Liver (tissue), 9 donors: Measurements from ENCODE around the gene ZNF354C. TPM values are rescaled to one million over a fixed set of nuclear protein-coding genes. Genes with fewer than 3 reads are reported as not detected.

Source experiments
- DNase-seq: peaks from one replicate; pipeline ENCODE4 v3.0.0-alpha.2; 2017; ENCODE audit warnings: low spot score
- H3K27ac ChIP-seq, 2 donors: one replicate each; pipeline ENCODE4 v1.7.0; 2013; ENCODE audit warnings: inconsistent platforms in 2 of 2, low read length in 2 of 2, control low read depth in 1 of 2, low read depth in 1 of 2, mild to moderate bottlenecking in 1 of 2
- H3K27me3 ChIP-seq, 4 donors: one replicate each; pipeline versions ENCODE4 v1.6.1 to v1.7.0; 2013; ENCODE audit warnings: low read length in 3 of 4, inconsistent platforms in 1 of 4, mild to moderate bottlenecking in 1 of 4, moderate library complexity in 1 of 4; ENCODE audit not compliant: control insufficient read depth in 4 of 4, insufficient read depth in 4 of 4
- H3K36me3 ChIP-seq, 4 donors: one replicate each; pipeline versions ENCODE4 v1.6.1 to v1.7.0; 2013; ENCODE audit warnings: low read length in 3 of 4, mild to moderate bottlenecking in 3 of 4, low read depth in 1 of 4, moderate library complexity in 1 of 4; ENCODE audit not compliant: control insufficient read depth in 4 of 4, insufficient read depth in 3 of 4
- H3K4me1 ChIP-seq, 4 donors: one replicate each; pipeline versions ENCODE4 v1.6.1 to v1.7.0; 2013; ENCODE audit warnings: low read length in 3 of 4, mild to moderate bottlenecking in 3 of 4, moderate library complexity in 1 of 4; ENCODE audit not compliant: control insufficient read depth in 4 of 4, insufficient read depth in 4 of 4
- H3K4me3 ChIP-seq, 3 donors: one replicate each; pipeline versions ENCODE4 v1.6.1 to v1.7.0; 2013; ENCODE audit warnings: low read length in 3 of 3, control low read depth in 1 of 3, low read depth in 1 of 3, mild to moderate bottlenecking in 1 of 3
- H3K9ac ChIP-seq, 2 donors: one replicate each; pipeline ENCODE4 v1.7.0; 2013; ENCODE audit warnings: low read length in 2 of 2, mild to moderate bottlenecking in 2 of 2, moderate library complexity in 2 of 2, control low read depth in 1 of 2, low read depth in 1 of 2
- H3K9me3 ChIP-seq, 4 donors: one replicate each; pipeline versions ENCODE4 v1.6.1 to v1.7.0; 2013; ENCODE audit warnings: low read length in 3 of 4; ENCODE audit not compliant: control insufficient read depth in 4 of 4
- EGR1 ChIP-seq, 2 donors: IDR thresholded peaks; 2 replicates each; pipeline ENCODE4 v1.6.1; 2016 to 2018; ENCODE audit warnings: antibody characterized with exemption in 2 of 2, low read depth in 2 of 2
- FOXA1 ChIP-seq: IDR thresholded peaks from 2 replicates; pipeline ENCODE4 v1.6.1; 2016; ENCODE audit warnings: antibody characterized with exemption
- FOXA2 ChIP-seq: IDR thresholded peaks from 2 replicates; pipeline ENCODE4 v1.6.1; 2016; ENCODE audit warnings: antibody characterized with exemption
- GABPA ChIP-seq, 2 donors: IDR thresholded peaks in 1 of 2; conservative IDR thresholded peaks in 1 of 2; 2 replicates each; pipeline ENCODE4 v1.6.1; 2016; ENCODE audit warnings: antibody characterized with exemption in 2 of 2, mild to moderate bottlenecking in 1 of 2, moderate library complexity in 1 of 2
- HNF4A ChIP-seq, 2 donors: conservative IDR thresholded peaks; 2 replicates each; pipeline ENCODE4 v1.6.1; 2016; ENCODE audit warnings: antibody characterized with exemption in 2 of 2, mild to moderate bottlenecking in 2 of 2
- HNF4G ChIP-seq: IDR thresholded peaks from 2 replicates; pipeline ENCODE4 v1.6.1; 2016; ENCODE audit warnings: antibody characterized with exemption
- NR2F2 ChIP-seq: IDR thresholded peaks from 2 replicates; pipeline ENCODE4 v1.6.1; 2016; ENCODE audit warnings: antibody characterized with exemption
- RAD21 ChIP-seq, 2 donors: IDR thresholded peaks; 2 replicates each; pipeline ENCODE4 v1.6.1; 2016; ENCODE audit warnings: antibody characterized with exemption in 2 of 2, mild to moderate bottlenecking in 2 of 2
- RXRA ChIP-seq, 2 donors: IDR thresholded peaks; 2 replicates each; pipeline ENCODE4 v1.6.1; 2017 to 2018; ENCODE audit warnings: antibody characterized with exemption in 2 of 2, mild to moderate bottlenecking in 1 of 2
- SP1 ChIP-seq: IDR thresholded peaks from 2 replicates; pipeline ENCODE4 v1.6.1; 2018; ENCODE audit warnings: antibody characterized with exemption, mild to moderate bottlenecking
- TAF1 ChIP-seq: conservative IDR thresholded peaks from 2 replicates; pipeline ENCODE4 v1.6.1; 2016; ENCODE audit warnings: antibody characterized with exemption, mild to moderate bottlenecking
- YY1 ChIP-seq: IDR thresholded peaks from 2 replicates; pipeline ENCODE4 v1.6.1; 2016; ENCODE audit warnings: antibody characterized with exemption, mild to moderate bottlenecking
- WGBS: extraction: QIAGEN DNeasy Blood & Tissue Kit; methylation state at CpG from one replicate; pipeline ENCODE4 v1.1.7; 2013; 5-methylcytosine and 5-hydroxymethylcytosine counted together
- polyA plus RNA-seq, 2 donors: library from polyadenylated mRNA; stranded (reverse) in 1 of 2; unstranded in 1 of 2; fragments of 200-250 nt in 1 of 2; fragments of >200 nt in 1 of 2; fragmentation: Nextera tagmentation in 1 of 2; extraction: Ambion mirVana in 1 of 2; gene quantifications; one replicate each; pipeline versions ENCODE4 v1.2.1 to v1.2.3, GENCODE V29; 2013 to 2015
- total RNA-seq, 2 donors: library from RNA; depleted of rRNA; stranded (reverse); fragments of >200 nt; gene quantifications; one replicate each; pipeline ENCODE4 v1.2.3, GENCODE V29; 2014
- TF ChIP-seq, protein P1 (sequence below): IDR thresholded peaks from 2 replicates; pipeline ENCODE4 v1.6.1; 2016; ENCODE audit warnings: antibody characterized with exemption, mild to moderate bottlenecking
- TF ChIP-seq, protein P2 (sequence below): fragments of 150-350 bp; IDR thresholded peaks from 2 replicates; pipeline ENCODE4 v1.5.1; 2017; ENCODE audit warnings: improper control_type of control experiment, low read depth, low read length; ENCODE audit not compliant: missing input control
- TF ChIP-seq, protein P3 (sequence below): IDR thresholded peaks from 2 replicates; pipeline ENCODE4 v1.6.1; 2016; ENCODE audit warnings: antibody characterized with exemption
- donor health status: healthy.
- donor health status: healthy.
- donor health status: healthy.
- donor health status: healthy.
- donor health status: healthy.

The ZNF354C gene
- total and polyA plus RNA-seq, 4 donors, result 0.49 to 2.8 (median 1.6) TPM

DNA sequence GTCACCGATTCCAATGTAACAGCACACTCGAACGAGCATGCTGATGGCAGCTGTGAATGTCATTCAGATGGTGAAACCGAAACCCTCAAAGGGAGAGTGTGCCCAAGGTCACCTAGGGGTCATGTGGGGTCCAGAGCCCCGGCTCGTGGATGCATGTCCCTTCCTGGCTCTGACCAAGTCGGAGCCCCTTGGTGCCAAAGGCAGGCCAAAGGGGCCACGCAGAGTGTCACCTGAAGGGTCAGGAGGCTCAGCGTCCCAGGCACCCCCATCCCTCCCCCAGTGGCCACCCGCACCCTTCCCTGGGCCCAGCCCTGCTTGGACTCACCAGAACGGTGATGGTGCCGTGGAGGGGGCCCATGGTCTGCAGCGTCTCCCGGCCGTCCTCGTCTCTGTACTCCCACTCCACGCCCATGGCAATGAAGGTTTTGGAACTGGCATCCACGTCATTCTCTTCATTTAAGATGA, 69.5 kb downstream of the ZNF354C start:
- no peak overlapping the region for H3K27ac ChIP-seq
- peaks cover 0 to 3% (median 0%) of the 10 kb centered on the region in 4 donors for H3K36me3 ChIP-seq
- H3K4me3 ChIP-seq, result no peak overlapping the region
- TF ChIP-seq RXRA (IDR thresholded peaks at IDR 0.05), result no peak
- TF ChIP-seq GABPA (IDR thresholded peaks at IDR 0.05 in 1 of 2, conservative IDR thresholded peaks at IDR 0.05 in 1 of 2), result no peak
- TF ChIP-seq TAF1, result no peak
- TF ChIP-seq HNF4G, result no peak
- TF ChIP-seq, protein P1, sequence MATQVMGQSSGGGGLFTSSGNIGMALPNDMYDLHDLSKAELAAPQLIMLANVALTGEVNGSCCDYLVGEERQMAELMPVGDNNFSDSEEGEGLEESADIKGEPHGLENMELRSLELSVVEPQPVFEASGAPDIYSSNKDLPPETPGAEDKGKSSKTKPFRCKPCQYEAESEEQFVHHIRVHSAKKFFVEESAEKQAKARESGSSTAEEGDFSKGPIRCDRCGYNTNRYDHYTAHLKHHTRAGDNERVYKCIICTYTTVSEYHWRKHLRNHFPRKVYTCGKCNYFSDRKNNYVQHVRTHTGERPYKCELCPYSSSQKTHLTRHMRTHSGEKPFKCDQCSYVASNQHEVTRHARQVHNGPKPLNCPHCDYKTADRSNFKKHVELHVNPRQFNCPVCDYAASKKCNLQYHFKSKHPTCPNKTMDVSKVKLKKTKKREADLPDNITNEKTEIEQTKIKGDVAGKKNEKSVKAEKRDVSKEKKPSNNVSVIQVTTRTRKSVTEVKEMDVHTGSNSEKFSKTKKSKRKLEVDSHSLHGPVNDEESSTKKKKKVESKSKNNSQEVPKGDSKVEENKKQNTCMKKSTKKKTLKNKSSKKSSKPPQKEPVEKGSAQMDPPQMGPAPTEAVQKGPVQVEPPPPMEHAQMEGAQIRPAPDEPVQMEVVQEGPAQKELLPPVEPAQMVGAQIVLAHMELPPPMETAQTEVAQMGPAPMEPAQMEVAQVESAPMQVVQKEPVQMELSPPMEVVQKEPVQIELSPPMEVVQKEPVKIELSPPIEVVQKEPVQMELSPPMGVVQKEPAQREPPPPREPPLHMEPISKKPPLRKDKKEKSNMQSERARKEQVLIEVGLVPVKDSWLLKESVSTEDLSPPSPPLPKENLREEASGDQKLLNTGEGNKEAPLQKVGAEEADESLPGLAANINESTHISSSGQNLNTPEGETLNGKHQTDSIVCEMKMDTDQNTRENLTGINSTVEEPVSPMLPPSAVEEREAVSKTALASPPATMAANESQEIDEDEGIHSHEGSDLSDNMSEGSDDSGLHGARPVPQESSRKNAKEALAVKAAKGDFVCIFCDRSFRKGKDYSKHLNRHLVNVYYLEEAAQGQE, result no peak
- no peak for TF ChIP-seq FOXA2
- no peak for TF ChIP-seq EGR1 (IDR thresholded peaks at IDR 0.05; ENCODE audit: low read depth in 2 of 2)
- TF ChIP-seq YY1, result no peak
- TF ChIP-seq NR2F2, result no peak
- no peak for TF ChIP-seq FOXA1
- no peak for TF ChIP-seq RAD21 (IDR thresholded peaks at IDR 0.05)
- TF ChIP-seq, protein P2, sequence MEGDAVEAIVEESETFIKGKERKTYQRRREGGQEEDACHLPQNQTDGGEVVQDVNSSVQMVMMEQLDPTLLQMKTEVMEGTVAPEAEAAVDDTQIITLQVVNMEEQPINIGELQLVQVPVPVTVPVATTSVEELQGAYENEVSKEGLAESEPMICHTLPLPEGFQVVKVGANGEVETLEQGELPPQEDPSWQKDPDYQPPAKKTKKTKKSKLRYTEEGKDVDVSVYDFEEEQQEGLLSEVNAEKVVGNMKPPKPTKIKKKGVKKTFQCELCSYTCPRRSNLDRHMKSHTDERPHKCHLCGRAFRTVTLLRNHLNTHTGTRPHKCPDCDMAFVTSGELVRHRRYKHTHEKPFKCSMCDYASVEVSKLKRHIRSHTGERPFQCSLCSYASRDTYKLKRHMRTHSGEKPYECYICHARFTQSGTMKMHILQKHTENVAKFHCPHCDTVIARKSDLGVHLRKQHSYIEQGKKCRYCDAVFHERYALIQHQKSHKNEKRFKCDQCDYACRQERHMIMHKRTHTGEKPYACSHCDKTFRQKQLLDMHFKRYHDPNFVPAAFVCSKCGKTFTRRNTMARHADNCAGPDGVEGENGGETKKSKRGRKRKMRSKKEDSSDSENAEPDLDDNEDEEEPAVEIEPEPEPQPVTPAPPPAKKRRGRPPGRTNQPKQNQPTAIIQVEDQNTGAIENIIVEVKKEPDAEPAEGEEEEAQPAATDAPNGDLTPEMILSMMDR, result no peak
- H3K27me3 ChIP-seq, result no peaks in the 10 kb centered on the region
- H3K9ac ChIP-seq, result no peak overlapping the region
- DNase-seq, result no peak
- H3K4me1 ChIP-seq, result no peaks in the 10 kb centered on the region
- WGBS, result 83% methylated on average over 18 of the region's 18 CpGs
- peaks cover 0 to 4% (median 3%) of the 10 kb centered on the region in 4 donors for H3K9me3 ChIP-seq

DNA sequence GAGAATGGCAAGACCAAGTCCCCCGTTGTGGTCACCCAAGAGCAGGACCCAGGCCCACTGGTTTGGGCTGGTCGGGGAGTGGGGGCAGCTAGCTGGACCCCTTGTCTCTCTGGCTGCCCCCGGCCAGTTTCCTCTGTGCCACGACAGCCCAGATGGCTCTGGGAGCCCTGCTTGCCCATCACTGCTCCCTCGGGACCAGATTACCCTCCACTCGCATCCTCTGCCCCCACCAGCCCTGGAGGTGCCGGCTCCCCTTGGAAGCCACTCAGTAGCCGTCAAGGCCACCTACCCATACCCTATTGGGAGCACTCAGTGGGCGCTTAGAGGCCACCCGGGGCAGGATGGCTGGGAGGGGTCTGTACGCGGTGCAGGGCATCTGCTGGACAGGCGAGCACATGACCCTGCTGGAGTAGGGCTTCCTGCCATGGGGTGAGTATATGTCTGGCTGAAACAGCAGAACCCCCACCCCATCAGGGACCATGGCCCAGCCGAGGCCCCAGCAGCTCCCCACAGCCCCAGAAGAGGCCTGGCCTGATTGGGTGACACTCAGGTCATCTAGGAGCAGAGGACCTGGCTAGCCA, 70.0 kb downstream of the ZNF354C start:
- Histone ChIP-seq H3K4me1 (no peaks in the 10 kb centered on the region), H3K27me3 (no peaks in the 10 kb centered on the region), H3K9me3 (peaks cover 0 to 3% (median 1%) of the 10 kb centered on the region in 4 donors), H3K9ac (no peak overlapping the region), H3K36me3 (peaks cover 0 to 3% (median 0%) of the 10 kb centered on the region in 4 donors), H3K4me3 (no peak overlapping the region), H3K27ac (no peak overlapping the region)
- 91% methylated on average over 14 of the region's 14 CpGs for WGBS
- TF ChIP-seq TAF1 (no peak), RAD21 (IDR thresholded peaks at IDR 0.05) (no peak), NR2F2 (no peak), GABPA (IDR thresholded peaks at IDR 0.05 in 1 of 2, conservative IDR thresholded peaks at IDR 0.05 in 1 of 2) (no peak), HNF4A (conservative IDR thresholded peaks at IDR 0.05) (no peak), SP1 (no peak), YY1 (no peak), FOXA2 (no peak)
- TF ChIP-seq, protein P3, sequence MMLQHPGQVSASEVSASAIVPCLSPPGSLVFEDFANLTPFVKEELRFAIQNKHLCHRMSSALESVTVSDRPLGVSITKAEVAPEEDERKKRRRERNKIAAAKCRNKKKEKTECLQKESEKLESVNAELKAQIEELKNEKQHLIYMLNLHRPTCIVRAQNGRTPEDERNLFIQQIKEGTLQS, result no peak
- TF ChIP-seq, protein P1, result no peak
- no peak for DNase-seq
